Epithelial cell of prostate (primary cell): ENCODE results near the gene RYR3.
"Not testable (repeated sequence)": the region's sequence is repeated elsewhere in the genome, so short reads cannot be mapped to it uniquely, and the experiment has no call there.

ENCODE experiments used
- DNase-seq: peaks from one replicate; pipeline ENCODE4 v3.0.0-alpha.2; 2011; ENCODE audit warnings: low read depth, low spot score
- H3K27ac ChIP-seq: fragments of 450-650 bp; 2 replicates; pipeline ENCODE4 v1.5.1; 2017; ENCODE audit warnings: mild to moderate bottlenecking

The RYR3 gene

DNA sequence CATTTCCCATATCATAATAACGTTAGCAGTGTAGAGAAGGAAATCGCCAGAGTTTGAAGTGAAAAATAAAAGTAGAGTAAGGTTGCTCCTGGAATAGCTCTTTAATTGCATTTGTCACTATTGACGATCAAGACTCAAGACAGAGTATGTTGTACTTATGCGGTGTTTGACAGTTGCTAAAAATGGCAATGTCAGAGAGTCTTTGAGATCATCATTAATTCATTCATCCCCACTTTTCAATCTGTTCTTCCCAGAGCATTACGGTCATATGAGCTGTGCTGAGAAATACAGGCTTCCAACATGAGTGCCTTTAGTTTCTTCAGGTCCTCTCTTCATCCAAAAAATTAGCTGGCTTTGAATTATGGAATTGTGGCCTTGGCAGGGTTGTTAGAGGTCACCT lies 483.7 kb downstream of the RYR3 start:
- DNase-seq, result no peak
- no peak overlapping the region for H3K27ac ChIP-seq

DNA sequence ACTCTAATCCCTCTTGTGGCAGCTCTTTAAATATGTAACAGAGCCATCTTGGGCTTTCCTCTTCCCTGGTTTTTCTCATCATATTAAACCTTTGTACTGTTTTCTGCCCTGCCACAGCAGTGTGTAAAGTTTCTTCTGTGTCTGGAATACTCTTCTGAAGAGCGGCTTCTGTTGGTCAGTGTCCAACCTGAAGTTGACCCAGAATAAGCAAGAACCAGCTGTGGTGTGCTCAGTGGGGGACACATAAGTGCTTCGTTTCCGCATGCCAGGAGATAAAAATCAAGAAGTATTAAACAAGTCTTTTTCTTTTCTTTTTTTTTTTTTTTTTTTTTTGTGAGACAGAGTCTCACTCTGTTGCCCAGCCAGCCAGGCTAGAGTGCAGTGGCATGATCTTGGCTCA lies 484.3 kb downstream of the RYR3 start:
- no peak for DNase-seq
- H3K27ac ChIP-seq, result no peak overlapping the region

DNA sequence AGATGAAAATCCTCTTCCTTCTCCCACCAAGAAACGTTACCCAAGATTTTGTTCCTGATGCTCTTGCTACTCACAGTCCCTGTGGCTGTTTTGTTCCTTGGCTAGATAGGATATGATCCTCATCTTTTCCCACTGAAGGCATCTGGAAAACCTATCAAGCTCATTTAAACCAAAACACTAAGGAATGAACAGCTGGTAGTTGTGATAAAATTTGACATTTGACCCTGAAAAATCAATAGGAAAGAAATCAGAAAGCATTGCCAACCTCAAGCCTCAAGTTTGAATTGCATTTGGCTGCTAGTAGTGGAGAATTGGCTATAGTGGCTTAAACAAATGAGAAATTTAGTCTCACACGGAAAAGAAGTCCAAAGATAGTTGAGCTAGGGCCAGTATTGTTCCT lies 486.9 kb downstream of the RYR3 start:
- no peak for DNase-seq
- H3K27ac ChIP-seq, result no peak overlapping the region

- no peak overlapping the region for H3K27ac ChIP-seq
- DNase-seq, result no peak
Observed at GRCh38 chr15:33801954-33802353, 491.2 kb downstream of the RYR3 start.

GRCh38 chr15:33807665-33808064 lies 496.9 kb downstream of the RYR3 start:
- no peak for DNase-seq
- no peak overlapping the region for H3K27ac ChIP-seq

DNA sequence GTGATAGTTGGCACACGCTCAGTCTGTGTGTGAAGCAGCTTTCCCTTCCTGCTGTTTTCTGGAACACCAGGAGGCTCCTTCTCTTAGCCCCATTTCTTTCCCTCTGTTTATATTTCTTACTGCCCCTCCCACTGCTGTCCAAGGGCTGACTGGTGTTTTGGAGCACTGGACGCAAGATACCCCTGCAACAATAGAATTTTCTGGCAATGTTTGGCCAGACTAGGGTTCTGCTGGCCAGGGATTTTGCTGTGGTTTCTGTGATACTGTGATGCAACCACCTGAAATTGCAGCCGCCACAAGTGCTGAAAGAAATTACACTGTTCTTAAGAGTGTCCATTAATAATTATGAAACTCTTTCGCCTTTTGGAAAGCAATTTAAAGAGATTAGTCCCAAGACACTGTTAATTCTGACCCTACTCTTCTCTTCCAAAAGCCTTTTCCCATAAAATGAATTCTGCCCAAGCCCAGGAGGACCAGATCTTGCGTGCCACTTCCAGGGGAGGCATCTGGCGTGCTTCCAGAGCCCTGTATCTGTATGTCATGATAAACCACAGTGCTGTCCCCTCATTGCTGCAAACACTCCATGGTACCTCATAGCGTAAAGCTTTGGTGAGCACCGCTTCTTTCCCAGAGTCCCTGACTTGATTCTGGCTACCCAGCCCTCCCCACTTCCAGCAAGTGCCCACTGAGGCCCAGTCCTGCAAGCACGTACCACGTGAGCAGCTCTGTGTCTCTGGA lies 498.1 kb downstream of the RYR3 start:
- no peak for DNase-seq

DNA sequence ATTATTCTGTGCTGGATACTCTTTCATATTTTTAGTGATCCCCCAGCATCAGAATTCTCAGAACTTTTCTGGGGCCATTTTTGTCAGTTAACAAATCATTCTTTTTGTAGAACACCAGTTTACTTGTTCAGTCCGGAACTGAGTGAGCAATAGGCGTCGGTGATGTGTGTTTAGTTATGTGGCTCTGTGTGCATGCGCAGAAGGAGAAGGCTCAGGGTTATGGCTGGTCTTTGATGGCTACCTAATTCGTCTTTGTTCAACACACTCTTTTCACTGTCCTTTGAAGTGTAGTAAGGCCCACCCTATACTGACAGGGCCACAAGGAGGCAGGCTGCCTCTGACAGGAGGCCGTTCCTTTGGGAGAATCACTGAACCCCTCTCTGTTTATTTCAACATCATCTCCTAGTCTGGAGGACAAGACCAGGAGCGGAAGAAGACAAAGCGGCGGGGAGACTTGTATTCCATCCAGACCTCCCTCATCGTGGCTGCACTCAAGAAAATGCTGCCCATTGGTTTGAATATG lies 499.4 kb downstream of the RYR3 start:
- H3K27ac ChIP-seq, result no peak overlapping the region
- no peak for DNase-seq

More for the DNA sequence above, 498.1 kb downstream of the RYR3 start:
- no peak overlapping the region for H3K27ac ChIP-seq

DNA sequence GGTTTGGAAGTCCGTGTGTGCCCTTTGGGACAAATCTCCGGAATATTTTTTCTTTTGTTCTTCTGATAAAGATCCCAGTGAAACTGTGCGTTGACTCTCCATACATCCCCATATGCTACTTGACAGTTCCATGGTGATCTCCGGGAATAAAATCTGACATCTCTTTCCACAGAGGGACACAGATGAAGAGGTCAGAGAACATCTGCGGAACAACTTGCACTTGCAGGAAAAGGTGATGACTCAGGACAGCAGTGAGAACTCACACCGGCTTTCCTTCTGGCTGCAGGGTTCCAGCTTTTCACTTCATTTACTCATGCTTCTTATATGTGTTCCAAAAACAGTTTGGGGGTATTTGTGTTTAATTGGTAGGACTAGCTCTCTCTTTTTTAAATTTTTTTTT lies 500.0 kb downstream of the RYR3 start:
- H3K27ac ChIP-seq, result no peak overlapping the region
- no peak for DNase-seq

GRCh38 chr15:33813891-33814290 lies 503.1 kb downstream of the RYR3 start:
- H3K27ac ChIP-seq, result no peak overlapping the region
- DNase-seq, result no peak

DNA sequence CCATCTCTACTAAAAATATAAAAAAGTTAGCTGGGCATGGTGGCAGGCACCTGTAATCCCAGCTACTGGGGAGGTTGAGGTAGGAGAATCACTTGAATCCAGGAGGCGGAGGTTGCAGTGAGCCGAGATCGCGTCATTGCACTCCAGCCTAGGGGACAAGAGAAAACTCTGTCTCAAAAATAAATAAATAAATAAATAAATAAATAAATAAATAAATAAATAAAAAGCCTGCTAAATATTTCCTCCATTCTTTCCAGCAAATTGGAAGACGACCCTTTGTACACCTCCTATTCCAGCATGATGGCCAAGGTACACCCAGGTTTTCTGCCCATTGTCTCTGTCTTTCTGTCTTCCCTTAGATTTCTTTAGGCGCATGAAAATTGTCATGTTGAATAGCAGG lies 508.7 kb downstream of the RYR3 start:
- not testable (repeated sequence) for DNase-seq

DNA sequence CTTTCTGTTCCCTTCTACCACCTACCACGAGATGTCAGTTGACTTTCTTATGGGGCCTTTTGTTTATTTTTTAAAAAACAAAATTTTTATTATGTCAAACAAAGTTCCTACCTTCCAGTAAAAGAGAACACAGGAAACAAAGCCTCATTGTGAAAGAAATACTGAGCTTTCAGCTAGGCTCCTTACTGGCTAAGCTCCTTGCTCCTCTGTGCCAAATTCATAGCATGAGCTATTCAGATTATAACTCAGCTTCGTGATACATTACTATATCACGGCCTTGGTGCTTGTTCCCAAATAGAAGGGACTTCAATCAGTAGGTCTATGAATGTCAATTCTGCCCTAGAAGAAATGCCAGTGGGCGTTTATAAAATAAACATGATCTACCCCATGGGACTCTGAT lies 511.7 kb downstream of the RYR3 start:
- no peak for DNase-seq
- H3K27ac ChIP-seq, result no peak overlapping the region

More for the DNA sequence above, 508.7 kb downstream of the RYR3 start:
- not testable (repeated sequence) for H3K27ac ChIP-seq

- DNase-seq, result no peak
- H3K27ac ChIP-seq, result no peak overlapping the region
Observed at GRCh38 chr15:33823119-33823518, 512.4 kb downstream of the RYR3 start.

DNA sequence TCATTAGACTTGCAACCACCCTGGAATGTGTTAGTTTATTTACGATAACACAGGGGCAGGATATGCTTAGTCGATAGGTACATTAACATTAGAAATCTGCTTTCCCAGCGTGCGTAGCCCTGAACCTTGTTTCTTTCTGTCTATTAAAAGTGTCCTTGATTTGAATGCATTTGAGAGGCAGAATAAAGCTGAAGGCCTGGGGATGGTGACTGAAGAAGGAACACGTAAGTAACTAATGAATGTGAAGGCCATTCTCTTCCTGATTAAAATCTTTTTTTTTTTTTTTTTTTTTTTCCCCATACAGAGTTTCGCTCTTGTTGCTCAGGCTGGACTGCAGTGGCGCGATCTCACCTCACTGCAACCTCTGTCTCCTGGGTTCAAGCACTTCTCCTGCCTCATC lies 514.7 kb downstream of the RYR3 start:
- no peak for DNase-seq
- H3K27ac ChIP-seq, result no peak overlapping the region

DNA sequence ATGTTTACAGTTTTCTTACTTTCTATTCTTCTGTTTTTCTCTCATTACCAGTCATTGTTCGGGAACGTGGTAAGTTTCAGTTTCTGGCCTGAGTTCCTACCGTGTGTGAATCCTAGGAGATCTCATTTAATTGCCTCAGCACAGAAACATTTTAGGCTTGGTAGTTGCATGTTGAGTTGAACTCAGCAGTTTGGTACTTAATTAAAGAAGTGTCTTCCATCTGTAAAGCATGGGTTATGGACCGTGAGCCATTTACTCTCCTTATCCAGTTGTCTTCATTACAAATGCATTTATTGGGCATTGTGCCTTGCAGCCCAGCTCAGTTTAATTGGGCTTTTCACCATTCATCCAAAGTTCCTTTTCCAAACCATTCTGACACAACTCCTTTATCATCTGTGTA lies 515.4 kb downstream of the RYR3 start:
- no peak for DNase-seq
- no peak overlapping the region for H3K27ac ChIP-seq

DNA sequence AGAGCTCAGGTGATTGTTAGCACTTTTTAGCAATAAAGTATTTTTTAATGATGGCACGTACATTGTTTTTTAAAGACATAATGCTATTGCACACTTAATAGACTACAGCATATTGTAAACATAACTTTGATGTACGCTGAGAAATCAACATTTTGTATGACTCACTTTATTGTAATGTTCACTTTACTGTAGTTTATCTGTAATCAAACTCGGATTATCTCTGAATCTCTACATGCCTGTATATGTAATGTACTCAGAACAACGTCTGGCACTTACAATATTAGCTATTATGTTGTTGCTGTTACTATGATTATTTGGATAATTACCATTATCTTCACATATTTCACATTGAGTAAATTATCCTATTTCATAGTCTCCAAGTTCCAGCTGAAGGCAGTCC lies 519.6 kb downstream of the RYR3 start:
- no peak for DNase-seq
- no peak overlapping the region for H3K27ac ChIP-seq

- H3K27ac ChIP-seq, result no peak overlapping the region
- no peak for DNase-seq
Observed at GRCh38 chr15:33831646-33832045, 520.9 kb downstream of the RYR3 start.

GRCh38 chr15:33834892-33835743 lies 524.4 kb downstream of the RYR3 start:
- DNase-seq, result no peak

DNA sequence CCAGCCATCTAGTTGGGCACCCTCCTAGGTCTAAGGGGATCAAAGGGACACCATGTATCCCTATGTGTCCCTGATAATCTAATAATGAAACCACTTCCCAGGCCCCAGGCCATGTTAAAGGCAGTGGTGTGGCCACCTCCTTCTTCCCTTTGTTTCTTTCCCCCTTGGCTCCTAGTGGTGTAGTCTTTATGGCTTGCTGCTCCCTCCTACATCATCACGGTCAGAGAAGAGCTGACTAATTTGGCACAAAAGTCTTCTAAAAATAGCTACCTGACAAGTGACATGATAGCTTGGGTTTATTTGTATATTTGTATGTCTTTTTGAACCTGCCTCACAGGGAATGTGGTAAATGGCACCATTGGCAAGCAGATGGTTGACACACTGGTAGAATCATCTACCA lies 526.5 kb downstream of the RYR3 start:
- no peak for DNase-seq
- H3K27ac ChIP-seq, result no peak overlapping the region

More at GRCh38 chr15:33834892-33835743, 524.4 kb downstream of the RYR3 start:
- no peak overlapping the region for H3K27ac ChIP-seq

DNA sequence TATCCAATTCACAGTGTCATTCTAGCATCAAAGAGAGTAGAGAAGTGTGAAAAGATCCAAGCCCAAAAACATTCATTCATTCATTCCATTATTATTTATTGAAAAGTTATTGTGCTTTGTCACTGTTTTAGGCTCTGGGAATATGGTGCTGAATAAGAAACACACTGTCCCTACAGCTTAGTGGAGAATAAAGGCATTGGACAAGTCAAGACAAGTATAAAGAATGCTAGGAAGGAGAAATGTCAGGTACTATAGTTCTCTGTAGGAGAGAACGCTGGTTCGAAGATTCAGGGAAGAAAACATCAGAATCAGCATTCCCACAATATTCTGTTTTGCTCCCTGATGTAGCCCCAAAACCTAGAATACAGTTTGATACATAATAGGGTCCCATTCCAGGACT lies 528.8 kb downstream of the RYR3 start:
- no peak overlapping the region for H3K27ac ChIP-seq
- no peak for DNase-seq

DNA sequence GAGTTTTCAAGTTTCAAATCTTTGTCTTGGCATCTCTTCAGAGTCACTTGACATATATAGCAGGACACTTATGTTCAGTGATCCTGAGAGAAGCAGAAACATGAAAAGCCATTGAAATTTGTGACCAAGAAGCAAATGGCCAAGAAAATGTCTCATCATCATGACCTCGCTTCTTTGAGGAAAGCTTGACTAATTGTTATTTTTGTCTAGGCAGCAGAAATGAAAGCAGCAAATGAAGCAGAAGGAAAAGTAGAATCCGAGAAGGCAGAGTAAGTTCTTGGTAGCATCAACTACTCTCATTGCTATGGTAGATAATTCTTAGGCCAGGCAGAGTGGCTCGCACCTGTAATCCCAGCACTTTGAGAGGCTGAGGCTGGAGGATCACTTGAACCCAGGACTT lies 529.8 kb downstream of the RYR3 start:
- H3K27ac ChIP-seq, result no peak overlapping the region
- no peak for DNase-seq

GRCh38 chr15:33844186-33844585 lies 533.4 kb downstream of the RYR3 start:
- H3K27ac ChIP-seq, result no peak overlapping the region
- no peak for DNase-seq
